ENCODE data around the gene DKK3. TPM values are rescaled to one million over a fixed set of nuclear protein-coding genes. Genes with fewer than 3 reads are reported as not detected.

Gene DKK3
- total and polyA plus RNA-seq, 2 donors from 2014 or later, result 49.6 to 59.5 TPM

DNA sequence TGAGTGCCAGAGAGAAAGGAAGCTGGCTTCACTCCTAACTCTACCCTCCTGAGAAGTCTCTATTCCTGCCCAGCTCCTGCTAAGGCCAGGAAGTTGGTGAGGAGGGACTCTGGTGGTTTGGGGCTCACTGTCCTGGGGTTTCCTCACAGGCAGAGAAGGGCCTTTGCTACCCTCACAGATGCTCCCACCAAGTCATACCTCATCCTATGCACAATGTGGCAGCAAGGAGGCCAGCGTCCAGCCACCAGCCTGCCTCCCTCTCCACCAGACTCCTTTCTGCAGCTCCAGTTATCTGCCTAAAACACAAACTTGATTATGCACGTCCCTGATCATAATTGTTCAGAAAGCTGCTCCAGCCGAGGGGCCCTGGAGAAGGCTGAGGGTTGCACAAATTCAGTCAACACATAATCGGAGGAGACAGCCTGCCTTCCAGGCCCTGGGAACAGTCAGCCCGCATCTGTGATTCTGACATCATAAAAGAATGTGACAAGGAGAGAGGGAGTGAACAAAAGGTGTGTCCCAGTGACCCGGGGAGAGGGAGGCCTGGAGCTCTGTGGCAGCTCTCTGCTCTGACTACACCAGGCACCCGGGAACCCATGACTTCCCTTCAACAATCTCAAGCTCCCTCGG is 28.8 kb downstream of the DKK3 start:
- no peak for TF ChIP-seq CTCF (IDR thresholded peaks at IDR 0.05; ENCODE audit: borderline replicate concordance, extremely low read depth, insufficient read depth)
- H3K36me3 ChIP-seq (ENCODE audit: control insufficient read depth in 2 of 3, insufficient read depth in 3 of 3, low read length in 3 of 3), result no peaks in the 10 kb centered on the region
- H3K4me3 ChIP-seq (ENCODE audit: low read length in 3 of 3), result no peak overlapping the region
- H3K9ac ChIP-seq (ENCODE audit: low read length in 3 of 3), result no peak overlapping the region
- peak overlapping the region in 1 of 2 donors; percentile 54 for H3K27ac ChIP-seq (ENCODE audit: low read depth in 2 of 2, low read length in 2 of 2)
- no peaks in the 10 kb centered on the region for H3K9me3 ChIP-seq (ENCODE audit: control insufficient read depth in 2 of 3, insufficient read depth in 1 of 3, low read length in 3 of 3)
- peaks cover 0 to 38% (median 14%) of the 10 kb centered on the region in 3 donors for H3K4me1 ChIP-seq (ENCODE audit: control insufficient read depth in 2 of 3, insufficient read depth in 2 of 3, low read depth in 1 of 3, low read length in 3 of 3)
- FAIRE-seq (no peak), DNase-seq (peak in 4 of 5 donors; percentile 68 to 81 (median 72))
- intact Hi-C loops (cut with DNase I), result no loop called here
- H3K27me3 ChIP-seq (ENCODE audit: control insufficient read depth, insufficient read depth, low read length), result no peaks in the 10 kb centered on the region

DNA sequence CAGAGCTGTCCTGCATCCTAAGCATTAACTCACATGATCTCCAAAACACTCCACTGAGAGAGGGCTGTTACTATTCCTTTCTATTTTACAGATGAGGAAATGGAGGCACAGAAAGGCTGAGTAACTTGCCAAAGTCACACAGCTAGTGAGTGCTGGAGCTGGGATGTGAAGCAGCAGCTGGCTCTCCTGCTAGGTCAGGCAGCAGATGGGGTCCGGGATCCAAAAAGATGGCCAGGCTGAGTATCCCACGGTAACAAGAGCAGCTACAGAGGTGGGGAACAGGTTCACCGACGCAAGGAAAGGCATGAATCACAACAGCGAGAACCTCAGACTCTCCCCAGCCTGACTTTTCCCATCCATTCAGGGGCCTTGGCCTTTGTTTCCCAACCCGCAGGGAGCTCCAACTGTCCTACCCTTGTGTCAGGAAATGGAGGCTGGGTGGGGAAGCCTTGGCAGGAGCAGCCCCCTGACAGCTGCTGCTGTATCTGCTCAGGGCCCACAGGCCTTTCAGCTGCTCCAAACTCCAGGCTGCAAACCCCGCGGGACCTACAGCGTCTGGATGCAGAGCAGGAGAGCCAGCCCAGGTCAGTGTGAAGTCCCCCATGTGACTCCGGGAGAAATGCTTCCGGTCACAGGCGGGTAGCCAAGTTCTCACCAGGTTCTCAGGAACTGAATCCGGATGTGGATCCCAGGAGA is 29.5 kb downstream of the DKK3 start:
- DNase-seq (peak; percentile 56 to 92 (median 68)), FAIRE-seq (no peak)
- Histone ChIP-seq H3K36me3 (ENCODE audit: control insufficient read depth in 2 of 3, insufficient read depth in 3 of 3, low read length in 3 of 3) (no peaks in the 10 kb centered on the region), H3K9ac (ENCODE audit: low read length in 3 of 3) (no peak overlapping the region), H3K27ac (ENCODE audit: low read depth in 2 of 2, low read length in 2 of 2) (peak overlapping the region in 1 of 2 donors; percentile 54), H3K27me3 (ENCODE audit: control insufficient read depth, insufficient read depth, low read length) (no peaks in the 10 kb centered on the region), H3K4me3 (ENCODE audit: low read length in 3 of 3) (no peak overlapping the region), H3K9me3 (ENCODE audit: control insufficient read depth in 2 of 3, insufficient read depth in 1 of 3, low read length in 3 of 3) (no peaks in the 10 kb centered on the region), H3K4me1 (ENCODE audit: control insufficient read depth in 2 of 3, insufficient read depth in 2 of 3, low read depth in 1 of 3, low read length in 3 of 3) (peaks cover 0 to 39% (median 18%) of the 10 kb centered on the region in 3 donors)
- TF ChIP-seq CTCF (IDR thresholded peaks at IDR 0.05; ENCODE audit: borderline replicate concordance, extremely low read depth, insufficient read depth), result no peak
- intact Hi-C loops (cut with DNase I), result no loop called here

DNA sequence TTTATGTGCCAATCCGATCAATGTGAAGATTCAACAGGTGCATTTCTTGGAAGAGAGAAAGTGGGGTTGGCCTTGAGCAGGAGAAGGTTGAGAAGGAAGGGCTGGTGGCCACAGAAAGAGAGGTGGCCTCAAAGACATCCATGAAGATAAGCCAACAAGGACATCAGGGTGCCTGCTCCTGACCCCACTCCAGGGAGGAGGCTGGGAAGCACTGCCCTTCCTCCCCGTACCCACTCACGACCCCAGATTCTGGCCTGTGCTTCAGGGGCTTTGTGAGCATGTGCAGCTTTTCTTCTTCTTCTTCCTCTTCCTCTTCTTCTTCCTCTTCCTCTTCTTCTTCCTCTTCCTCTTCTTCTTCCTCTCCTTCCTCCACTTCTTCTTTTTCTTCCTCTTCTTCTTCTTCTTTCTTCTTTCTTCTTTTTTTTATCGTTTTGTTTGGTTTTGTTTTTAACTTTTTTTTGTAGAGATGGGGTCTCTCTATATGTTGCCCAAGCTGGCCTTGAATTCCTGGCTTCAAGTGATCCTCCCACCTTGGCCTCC is 30.3 kb downstream of the DKK3 start:
- no peak for TF ChIP-seq CTCF (IDR thresholded peaks at IDR 0.05; ENCODE audit: borderline replicate concordance, extremely low read depth, insufficient read depth)
- H3K27ac ChIP-seq (ENCODE audit: low read depth in 2 of 2, low read length in 2 of 2), result no peak overlapping the region
- H3K27me3 ChIP-seq (ENCODE audit: control insufficient read depth, insufficient read depth, low read length), result no peaks in the 10 kb centered on the region
- FAIRE-seq, result no peak
- no peak for DNase-seq
- peaks cover 0 to 45% (median 23%) of the 10 kb centered on the region in 3 donors for H3K4me1 ChIP-seq (ENCODE audit: control insufficient read depth in 2 of 3, insufficient read depth in 2 of 3, low read depth in 1 of 3, low read length in 3 of 3)
- H3K9me3 ChIP-seq (ENCODE audit: control insufficient read depth in 2 of 3, insufficient read depth in 1 of 3, low read length in 3 of 3), result no peaks in the 10 kb centered on the region
- no peaks in the 10 kb centered on the region for H3K36me3 ChIP-seq (ENCODE audit: control insufficient read depth in 2 of 3, insufficient read depth in 3 of 3, low read length in 3 of 3)
- H3K4me3 ChIP-seq (ENCODE audit: low read length in 3 of 3), result no peak overlapping the region
- intact Hi-C loops (cut with DNase I), result no loop called here
- H3K9ac ChIP-seq (ENCODE audit: low read length in 3 of 3), result no peak overlapping the region

All from kidney (tissue), 14 donors.